Dermis microvascular lymphatic vessel endothelial cell (primary cell): Measurements from ENCODE around the gene GPR153. TPM values are rescaled to one million over a fixed set of nuclear protein-coding genes. Genes with fewer than 3 reads are reported as not detected.

Experiments
- DNase-seq, 2 donors: peaks; one replicate each; pipeline versions ENCODE4 v3.0.0 to v3.0.0-alpha.2; 2010; ENCODE audit warnings: low read depth in 2 of 2
- total RNA-seq: library from RNA; depleted of rRNA; stranded (reverse); fragments of >200 nt; gene quantifications from 2 replicates; pipeline ENCODE4 v1.2.1, GENCODE V29; 2014

Gene GPR153
- total RNA-seq, 1 donor from 2014 or later: 0.90 TPM

DNA sequence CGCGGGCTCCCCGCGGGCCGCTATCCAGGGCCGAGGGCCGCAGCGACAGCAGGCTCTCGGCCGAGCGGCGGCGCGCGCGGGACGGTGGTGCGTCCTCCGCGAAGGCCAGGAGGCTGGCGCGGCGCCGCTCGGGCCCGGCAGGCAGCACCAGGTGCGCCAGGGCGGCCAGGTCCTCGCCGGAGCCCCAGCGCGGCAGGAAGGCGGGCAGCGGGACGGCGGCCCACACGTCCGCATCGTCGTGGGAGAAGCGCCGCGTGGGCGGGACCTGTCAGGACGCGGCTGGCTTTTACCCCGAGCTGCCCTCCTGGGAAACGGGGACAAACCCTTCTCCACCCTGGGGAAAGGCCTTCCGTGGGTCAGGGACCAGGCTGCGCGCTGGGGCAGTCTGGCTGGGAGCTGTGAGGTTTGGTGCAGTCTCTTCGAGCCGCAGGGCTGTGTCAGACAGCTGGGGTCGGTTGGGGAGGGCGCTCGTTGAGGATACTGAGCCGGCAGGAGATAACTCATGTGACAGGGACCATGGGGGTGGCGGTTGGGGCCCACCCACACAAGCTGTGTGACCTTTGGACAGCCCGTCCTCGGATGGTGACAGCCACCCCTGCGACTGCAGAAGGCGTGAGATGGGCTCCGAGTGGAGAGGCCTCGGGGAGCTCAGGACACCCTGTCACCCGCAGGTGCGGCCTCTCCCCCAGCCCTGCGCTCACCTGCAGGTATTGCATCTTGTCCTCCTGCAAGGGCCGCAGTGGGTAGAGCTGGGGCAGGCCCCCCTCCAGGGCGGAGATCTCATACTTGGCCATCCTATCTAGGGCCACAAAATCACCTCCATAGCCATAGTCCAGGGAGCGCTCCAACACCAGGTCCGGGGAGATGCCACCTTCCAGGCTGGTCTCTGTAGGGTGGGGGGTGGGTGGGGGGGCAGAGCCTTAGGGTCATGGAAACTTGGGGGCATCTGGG, 10.9 kb downstream of the GPR153 start:
- DNase-seq: no peak

GRCh38 chr1:6248932-6249738, 11.8 kb downstream of the GPR153 start:
- DNase-seq: no peak

DNA sequence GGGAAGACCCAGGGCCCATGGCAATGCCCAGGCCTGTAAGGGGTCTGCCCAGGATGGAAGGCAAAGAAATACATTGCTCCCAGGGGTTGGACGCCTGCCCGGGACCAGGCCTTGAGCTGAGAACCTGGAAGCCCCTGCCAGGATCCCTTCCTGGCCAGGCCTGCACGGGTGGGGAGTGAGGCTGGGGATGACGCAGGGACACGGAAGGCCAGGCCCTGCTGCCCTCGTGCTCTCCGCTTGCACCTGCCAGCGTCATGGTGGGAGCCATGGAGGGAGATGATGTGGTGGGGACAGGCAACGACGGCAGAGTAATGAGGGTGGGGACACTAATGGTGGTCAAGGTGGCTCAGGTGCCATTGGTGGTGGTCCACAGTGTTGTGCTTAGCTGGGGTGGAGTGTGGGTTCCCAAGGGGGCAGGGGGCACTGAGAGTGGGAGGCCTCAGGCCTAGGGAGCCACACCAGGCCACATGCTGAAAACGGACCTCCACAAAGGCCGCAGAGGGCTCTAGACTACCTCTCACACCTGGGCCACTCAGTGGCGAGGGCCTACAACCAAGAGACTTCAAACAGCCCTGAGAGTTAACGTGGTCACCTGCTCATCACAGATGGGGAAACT, 12.6 kb downstream of the GPR153 start:
- no peak for DNase-seq

- no peak for DNase-seq
These were observed 13.2 kb downstream of the GPR153 start for GRCh38 chr1:6247651-6248050.

- peak; percentile 55 to 76 for DNase-seq
These were observed 14.1 kb downstream of the GPR153 start for GRCh38 chr1:6246497-6247467.

GRCh38 chr1:6245869-6246496, 14.9 kb downstream of the GPR153 start:
- DNase-seq: peak in 1 of 2 donors; percentile 43

DNA sequence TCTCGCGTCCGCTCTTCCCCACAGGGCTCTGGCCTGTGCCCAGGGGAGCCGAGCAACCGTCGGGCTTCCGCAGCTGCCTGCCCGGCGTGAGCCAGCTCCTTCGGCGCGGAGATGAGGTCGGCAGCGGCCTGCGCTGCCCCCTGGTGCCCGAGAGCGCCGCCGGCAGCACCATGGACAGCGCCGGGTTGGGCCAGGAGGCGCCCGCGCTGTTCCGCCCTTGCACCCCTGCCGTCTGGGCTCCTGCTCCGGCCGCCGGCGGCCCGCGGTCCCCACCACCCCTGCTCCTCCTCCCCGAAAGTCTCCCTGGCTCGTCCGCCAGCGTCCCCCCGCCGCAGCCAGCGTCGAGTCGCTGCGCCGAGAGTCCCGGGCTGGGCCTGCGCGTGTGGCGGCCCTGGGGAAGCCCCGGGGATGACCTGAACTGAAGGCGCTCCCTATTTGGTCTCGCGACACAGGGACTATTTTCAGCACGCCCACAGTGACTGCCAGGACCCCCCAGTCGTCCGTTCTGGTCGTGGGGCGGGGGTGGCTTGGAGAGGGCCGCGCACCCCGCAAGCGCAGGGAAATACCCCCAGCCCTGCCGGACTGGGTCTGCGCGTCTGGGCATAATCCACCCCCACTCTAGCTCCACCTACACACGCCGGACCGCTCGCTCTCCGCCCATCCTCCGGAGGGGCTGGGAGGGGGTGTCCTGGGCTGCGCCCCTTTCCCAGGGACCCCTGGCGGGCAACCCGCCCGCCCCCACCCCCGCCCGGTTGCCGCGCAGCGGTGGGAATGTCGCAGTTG, 15.6 kb downstream of the GPR153 start:
- peak; percentile 30 to 79 for DNase-seq

GRCh38 chr1:6244401-6245049, 16.4 kb downstream of the GPR153 start:
- DNase-seq: no peak

GRCh38 chr1:6243993-6244392, 16.9 kb downstream of the GPR153 start, which contains the start of gene HES3:
Gene HES3 (plus strand): TSS chr1:6244179. CDS start chr1:6244366, 187 bp downstream.
- no peak for DNase-seq

- DNase-seq: no peak
These were observed 17.7 kb downstream of the GPR153 start for GRCh38 chr1:6243053-6243834.

DNA sequence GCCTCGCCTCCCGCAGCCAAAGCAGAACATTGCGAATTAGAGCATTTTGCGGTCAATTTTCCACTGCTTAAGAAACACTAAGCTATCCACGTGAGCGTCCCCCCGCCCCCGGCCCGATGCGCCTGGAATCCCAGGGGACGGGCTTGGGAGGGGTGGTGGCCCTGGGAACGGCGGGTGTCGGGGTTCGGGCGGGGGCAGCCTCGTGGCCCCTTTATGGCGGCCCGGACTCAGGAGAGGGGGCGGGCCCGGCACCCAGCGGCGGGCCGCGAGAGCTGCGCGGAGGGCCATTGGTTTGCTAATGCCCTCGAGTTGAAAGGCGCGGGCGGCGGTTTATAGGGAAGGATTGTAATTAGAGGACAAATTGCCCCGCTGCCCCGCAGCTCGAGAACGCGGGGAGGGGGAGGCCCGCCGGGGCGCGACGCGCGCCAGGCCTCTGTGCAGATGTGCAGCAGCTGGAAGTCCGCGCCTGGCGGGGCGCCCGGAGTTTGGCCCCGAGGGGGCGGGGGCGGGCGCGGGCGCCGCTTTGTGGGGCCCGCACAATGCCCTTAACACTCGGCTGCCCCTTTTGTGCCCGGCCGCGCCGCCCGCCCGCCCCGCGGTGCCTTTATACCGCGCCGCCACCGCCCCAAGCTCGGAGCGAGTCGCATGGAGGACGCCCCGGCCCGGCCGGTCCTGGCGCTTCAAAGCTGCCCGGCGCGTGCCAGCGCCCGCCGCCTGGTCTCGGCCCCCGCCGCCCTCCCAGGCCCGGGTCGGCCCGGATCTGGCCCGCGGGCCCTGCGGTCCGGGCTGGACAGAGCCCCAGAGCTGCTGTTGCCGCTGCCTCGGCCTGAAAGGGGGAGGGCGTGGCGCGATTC, 18.8 kb downstream of the GPR153 start:
- DNase-seq: no peak

- no peak for DNase-seq
These were observed 19.6 kb downstream of the GPR153 start for GRCh38 chr1:6241107-6241886.

- no peak for DNase-seq
These were observed 20.7 kb downstream of the GPR153 start for GRCh38 chr1:6239950-6240768.

GRCh38 chr1:6239213-6239752, 21.6 kb downstream of the GPR153 start:
- DNase-seq: no peak

- no peak for DNase-seq
These were observed 23.8 kb downstream of the GPR153 start for GRCh38 chr1:6237093-6237492.
